T-helper 2 cell (primary cell): ENCODE measurements around the gene COL24A1.
"Not testable (repeated sequence)": the region's sequence is repeated elsewhere in the genome, so short reads cannot be mapped to it uniquely, and the experiment has no call there.

ENCODE experiments used
- DNase-seq, 5 experiments: peaks; one replicate each; pipeline versions ENCODE4 v3.0.0 to v3.0.0-alpha.2; 2012 to 2022

Gene COL24A1

GRCh38 chr1:86152887-86153286 is 3.7 kb downstream of the COL24A1 start:
- no peak for DNase-seq

- no peak for DNase-seq
These were observed 5.1 kb downstream of the COL24A1 start for GRCh38 chr1:86151427-86151826.

GRCh38 chr1:86150553-86151055 is 6.0 kb downstream of the COL24A1 start:
- DNase-seq, result no peak

- DNase-seq, result no peak
These were observed 7.0 kb downstream of the COL24A1 start for GRCh38 chr1:86149591-86149990.

- no peak for DNase-seq
These were observed 8.8 kb downstream of the COL24A1 start for GRCh38 chr1:86147755-86148154.

- no peak for DNase-seq
These were observed 10.0 kb downstream of the COL24A1 start for GRCh38 chr1:86146566-86146965.

- no peak for DNase-seq
These were observed 16.2 kb downstream of the COL24A1 start for GRCh38 chr1:86140281-86140880.

- no peak for DNase-seq
These were observed 17.8 kb downstream of the COL24A1 start for GRCh38 chr1:86138746-86139145.

GRCh38 chr1:86137436-86137835 is 19.1 kb downstream of the COL24A1 start:
- no peak for DNase-seq

- DNase-seq, result no peak
These were observed 37.3 kb downstream of the COL24A1 start for GRCh38 chr1:86119214-86119764.

GRCh38 chr1:86114816-86115400 is 41.7 kb downstream of the COL24A1 start:
- no peak for DNase-seq

- DNase-seq, result no peak
These were observed 42.3 kb downstream of the COL24A1 start for GRCh38 chr1:86114236-86114635.

GRCh38 chr1:86111590-86111989 is 45.0 kb downstream of the COL24A1 start:
- DNase-seq, result not testable (repeated sequence)

GRCh38 chr1:86110451-86111129 is 46.0 kb downstream of the COL24A1 start:
- DNase-seq, result no peak

- DNase-seq, result no peak
These were observed 51.1 kb downstream of the COL24A1 start for GRCh38 chr1:86105533-86105866.

GRCh38 chr1:86104606-86105532 is 51.7 kb downstream of the COL24A1 start:
- DNase-seq, result no peak

- DNase-seq, result no peak
These were observed 55.0 kb downstream of the COL24A1 start for GRCh38 chr1:86101616-86102015.

GRCh38 chr1:86100401-86100800 is 56.2 kb downstream of the COL24A1 start:
- DNase-seq, result no peak

GRCh38 chr1:86089765-86090164 is 66.8 kb downstream of the COL24A1 start:
- no peak for DNase-seq

GRCh38 chr1:86085741-86086409 is 70.7 kb downstream of the COL24A1 start:
- no peak for DNase-seq

GRCh38 chr1:86084998-86085397 is 71.6 kb downstream of the COL24A1 start:
- DNase-seq, result no peak

- no peak for DNase-seq
These were observed 74.4 kb downstream of the COL24A1 start for GRCh38 chr1:86082183-86082582.
